ENCODE data around the gene CAMK1D.

Gene CAMK1D

DNA sequence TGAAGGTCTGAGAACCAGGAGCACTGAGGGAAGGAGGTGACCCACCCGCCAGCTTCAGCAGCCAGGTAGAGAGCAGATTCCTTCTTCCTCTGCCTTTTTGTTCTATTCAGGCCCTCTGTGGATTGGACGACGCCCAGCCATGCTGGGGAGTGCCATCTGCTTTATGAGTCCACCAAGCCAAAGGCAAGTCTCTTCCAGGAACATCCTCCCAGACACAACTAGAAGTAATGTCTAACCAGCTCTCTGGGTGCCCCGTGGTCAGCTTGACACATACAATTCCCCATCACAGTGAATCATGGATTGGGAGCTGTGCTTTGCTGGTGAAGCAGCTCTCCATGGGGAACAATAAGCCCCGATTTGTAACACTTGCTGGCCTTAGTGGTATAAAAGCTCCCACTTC lies 526.9 kb downstream of the CAMK1D start:
- no peak for DNase-seq

DNA sequence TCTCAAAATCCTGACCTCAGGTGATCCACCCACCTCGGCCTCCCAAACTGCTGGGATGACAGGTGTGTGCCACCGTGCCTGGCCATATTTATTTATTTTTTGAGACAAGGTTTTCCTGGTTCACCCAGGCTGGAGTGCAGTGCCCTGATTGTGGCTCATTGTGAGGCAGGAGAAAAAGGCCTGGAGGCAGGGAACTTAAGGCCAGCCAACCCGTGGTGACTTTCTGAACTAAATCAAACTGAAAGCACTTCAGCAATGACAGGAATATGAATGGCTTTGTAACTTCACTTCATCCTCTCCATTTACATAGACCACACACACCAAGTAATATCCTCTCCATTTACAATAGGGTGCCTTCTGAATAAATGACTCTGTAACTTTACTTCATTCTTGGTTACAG lies 527.8 kb downstream of the CAMK1D start:
- DNase-seq = no peak

DNA sequence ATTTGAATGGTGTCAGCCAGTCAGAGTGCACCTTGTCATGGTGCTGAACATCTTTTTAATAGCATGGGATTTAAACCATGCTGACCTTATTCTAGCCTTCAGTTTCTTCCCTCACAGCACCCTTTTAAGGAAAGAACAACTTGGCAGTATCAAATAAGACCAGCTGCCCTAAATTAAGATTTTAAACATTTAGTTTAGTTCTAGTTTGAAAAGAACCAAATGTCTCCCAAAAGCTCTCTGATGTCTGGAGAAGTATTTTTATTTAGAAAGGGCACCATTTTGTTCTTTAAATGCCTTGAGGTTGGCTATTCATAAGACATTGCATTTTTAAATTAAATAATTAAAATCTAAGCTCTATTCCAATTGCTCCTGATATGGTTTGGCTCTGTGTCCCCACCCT lies 531.1 kb downstream of the CAMK1D start:
- no peak for DNase-seq

DNA sequence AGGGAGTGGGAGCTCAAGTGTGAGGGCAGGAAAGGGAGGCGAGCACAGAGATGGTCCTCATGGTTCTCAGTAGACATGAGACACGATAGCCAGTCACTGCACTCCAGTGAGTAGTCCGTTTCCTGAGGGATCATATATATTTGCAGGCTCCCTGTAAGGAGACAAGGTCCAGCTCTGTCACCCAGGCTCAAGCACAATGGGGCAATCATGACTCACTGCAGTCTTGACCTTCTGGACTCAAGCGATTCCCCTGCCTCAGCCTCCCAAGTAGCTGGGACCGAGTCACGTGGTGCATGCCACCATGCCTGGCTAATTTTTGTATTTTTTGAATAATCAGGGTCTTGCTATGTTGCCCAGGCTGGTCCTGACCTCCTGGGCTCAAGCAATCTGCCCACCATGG lies 535.5 kb downstream of the CAMK1D start:
- no peak for DNase-seq
